Activated CD4-positive, alpha-beta T cell treated with anti-CD3 and anti-CD28 coated beads, Interleukin-2, amount 50 U/mL, for 24 hours (primary cell): ENCODE results near the gene CNTLN.
"Not testable (repeated sequence)": the region's sequence is repeated elsewhere in the genome, so short reads cannot be mapped to it uniquely, and the experiment has no call there.

Experiments
- DNase-seq, 2 donors: peaks; one replicate each; pipeline ENCODE4 v3.0.0-alpha.2; 2020; ENCODE audit warnings: low read depth in 1 of 2, low spot score in 1 of 2

Gene CNTLN

GRCh38 chr9:17171309-17172094 lies 36.7 kb downstream of the CNTLN start:
- DNase-seq: no peak

DNA sequence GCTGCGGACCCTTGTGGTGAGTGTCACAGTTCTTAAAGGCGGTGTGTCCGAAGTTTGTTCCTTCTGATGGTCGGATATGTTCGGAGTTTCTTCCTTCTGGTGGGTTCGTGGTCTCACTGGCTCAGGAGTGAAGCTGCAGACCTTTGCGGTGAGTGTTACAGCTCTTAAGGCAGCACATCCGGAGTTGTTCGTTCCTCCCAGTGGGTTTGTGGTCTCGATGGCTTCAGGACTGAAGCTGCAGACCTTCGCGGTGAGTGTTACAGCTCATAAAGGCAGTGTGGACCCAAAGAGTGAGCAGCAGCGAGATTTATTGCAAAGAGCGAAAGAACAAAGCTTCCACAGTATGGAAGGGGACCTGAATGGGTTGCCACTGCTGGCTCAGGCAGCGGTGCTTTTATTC lies 42.7 kb downstream of the CNTLN start:
- not testable (repeated sequence) for DNase-seq

- DNase-seq: no peak
Observed at GRCh38 chr9:17185481-17186029, 50.7 kb downstream of the CNTLN start.

GRCh38 chr9:17191082-17191481 lies 56.2 kb downstream of the CNTLN start:
- no peak for DNase-seq

DNA sequence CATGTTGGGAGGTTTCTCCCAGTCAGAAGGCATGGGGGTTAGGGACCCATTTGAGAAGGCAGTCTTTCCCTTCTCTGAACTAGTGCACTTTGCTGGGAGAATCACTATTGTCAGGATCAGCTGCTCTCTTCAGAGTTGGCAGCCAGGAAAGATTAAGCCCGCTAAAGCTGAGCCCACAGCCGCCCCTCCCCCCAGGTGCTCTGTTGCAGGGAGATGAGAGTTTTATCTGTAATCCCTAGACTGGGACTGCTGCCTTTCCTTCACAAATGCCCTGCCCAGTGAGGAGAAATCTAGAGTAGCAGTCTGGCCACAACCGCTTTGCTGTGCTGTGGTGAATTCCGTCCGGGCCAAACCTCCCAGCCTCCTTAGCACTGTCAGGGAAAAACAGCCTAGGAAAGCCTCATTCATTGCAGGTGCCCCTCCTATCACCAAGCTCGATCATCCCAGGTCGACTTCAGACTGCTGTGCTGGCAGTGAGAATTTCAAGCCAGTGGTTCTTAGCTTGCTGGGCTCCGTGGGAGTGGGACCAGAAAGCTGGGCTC lies 69.8 kb downstream of the CNTLN start:
- no peak for DNase-seq

DNA sequence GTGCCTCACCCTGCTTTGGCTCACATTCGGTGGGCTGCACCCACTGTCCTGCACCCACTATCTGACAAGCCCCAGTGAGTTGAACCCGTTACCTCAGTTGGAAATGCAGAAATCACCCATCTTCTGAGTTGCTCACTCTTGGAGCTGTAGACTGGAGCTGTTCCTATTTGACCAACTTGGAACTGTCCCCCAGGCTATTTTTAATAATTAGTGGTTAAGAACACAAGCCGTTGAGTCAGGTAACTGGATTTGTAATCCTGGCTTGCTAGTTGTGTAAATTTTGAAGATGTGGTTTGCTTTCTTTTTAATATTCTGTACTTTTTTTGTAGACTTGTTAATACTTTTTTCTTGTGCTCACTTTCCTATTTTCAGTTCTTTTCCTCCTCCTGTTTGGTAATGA lies 81.2 kb downstream of the CNTLN start:
- no peak for DNase-seq

DNA sequence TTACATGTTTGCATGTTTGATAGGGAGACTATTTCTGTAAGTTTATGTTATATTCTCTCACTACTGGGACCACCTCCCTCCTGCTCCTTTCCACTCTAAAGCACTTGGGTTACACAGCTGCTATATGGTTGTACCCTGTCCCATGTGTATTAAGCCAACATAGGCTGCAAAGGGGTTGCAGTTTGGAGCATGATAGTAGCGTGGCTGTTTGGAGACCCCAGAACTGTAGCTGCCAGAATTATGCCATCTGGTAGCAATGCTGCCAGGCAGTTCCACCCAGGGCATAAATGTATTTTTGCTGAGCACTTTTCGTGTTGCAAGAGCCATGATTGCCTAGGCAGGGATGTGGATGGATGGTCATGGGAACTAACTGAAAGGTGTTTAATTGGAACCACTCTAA lies 81.8 kb downstream of the CNTLN start:
- no peak for DNase-seq

DNA sequence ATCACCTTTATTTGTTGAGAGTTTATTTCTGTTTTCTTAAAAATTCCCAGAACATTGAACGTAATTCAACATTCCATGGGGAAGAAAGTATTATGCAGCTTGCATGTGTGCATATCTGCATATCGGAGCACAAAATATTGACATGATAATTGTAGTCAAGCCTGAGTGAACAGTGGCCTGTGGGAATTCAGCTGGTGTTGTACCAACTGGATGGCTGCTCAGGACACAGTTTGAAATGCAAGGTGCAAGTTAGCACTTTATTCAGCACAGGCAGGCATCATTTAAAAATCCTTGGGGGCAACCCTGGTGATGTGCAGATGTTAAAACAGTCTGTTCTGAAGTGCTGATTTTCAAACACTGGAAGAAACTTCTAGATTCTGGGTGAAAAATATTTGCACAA lies 82.4 kb downstream of the CNTLN start:
- DNase-seq: no peak

DNA sequence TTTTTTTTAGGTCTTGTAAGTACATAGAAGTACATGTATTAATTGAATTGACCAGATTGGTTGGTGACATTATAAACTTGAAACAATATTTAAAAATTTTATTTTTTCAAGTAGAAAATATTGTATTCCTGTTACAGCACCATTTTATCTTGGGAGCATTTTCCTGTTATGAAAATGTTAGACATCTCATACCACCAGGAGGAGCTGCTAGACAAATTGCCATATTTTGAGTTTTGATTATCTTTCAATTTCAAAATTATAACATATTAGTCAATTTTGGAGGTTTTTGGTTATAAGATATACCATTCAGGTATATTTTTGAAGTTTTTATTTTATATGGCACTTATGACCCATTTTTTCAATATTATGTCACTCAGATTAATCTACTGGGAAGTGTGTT lies 84.4 kb downstream of the CNTLN start:
- DNase-seq: no peak

DNA sequence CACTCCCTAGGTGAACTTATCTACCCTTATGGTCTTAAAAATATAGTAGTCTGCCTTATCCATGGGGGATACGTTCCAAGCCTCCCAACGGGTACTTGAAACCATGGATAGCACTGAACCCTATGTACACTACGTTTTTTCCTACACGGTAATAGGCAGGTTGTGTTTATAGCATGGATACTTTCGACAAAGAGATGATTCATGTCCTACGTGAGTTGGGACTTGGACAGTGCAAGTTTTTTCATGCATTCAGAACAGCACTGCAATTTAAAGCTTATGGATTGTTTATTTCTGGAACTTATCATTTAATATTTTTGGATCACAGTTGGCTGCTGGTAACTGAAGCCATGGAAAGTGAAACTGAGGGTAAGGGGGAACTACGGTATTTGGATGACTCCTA lies 88.1 kb downstream of the CNTLN start:
- no peak for DNase-seq

- no peak for DNase-seq
Observed at GRCh38 chr9:17225407-17225806, 90.6 kb downstream of the CNTLN start.

DNA sequence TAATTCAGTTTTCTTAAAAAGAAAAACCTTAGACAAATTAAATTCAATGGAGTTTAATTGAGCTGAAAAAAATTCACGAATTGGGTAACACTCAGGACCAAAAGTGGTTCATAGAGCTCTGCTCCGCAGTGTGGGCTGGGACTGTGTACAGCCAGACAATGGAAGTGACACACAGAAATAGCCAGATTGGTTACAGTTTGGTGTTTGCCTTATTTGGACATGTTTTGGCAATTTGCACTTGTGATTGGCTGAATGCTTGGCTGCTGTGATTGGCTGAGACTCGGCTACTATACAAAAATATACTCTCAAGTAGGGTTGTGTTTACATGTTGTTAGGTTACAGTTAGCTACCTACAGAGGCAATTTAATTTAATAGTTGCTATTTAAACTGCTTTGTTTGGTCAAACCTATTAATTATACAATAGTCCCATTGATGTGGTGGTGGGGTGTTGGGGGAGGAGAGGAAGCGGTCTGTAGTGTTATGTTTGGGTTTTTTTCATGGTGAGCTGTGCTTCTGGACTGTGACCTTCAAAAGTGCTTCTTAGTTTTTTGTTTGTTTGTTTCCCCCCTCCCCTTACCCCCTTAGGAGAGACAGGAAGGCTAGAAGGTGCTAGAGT lies 95.2 kb downstream of the CNTLN start:
- no peak for DNase-seq

DNA sequence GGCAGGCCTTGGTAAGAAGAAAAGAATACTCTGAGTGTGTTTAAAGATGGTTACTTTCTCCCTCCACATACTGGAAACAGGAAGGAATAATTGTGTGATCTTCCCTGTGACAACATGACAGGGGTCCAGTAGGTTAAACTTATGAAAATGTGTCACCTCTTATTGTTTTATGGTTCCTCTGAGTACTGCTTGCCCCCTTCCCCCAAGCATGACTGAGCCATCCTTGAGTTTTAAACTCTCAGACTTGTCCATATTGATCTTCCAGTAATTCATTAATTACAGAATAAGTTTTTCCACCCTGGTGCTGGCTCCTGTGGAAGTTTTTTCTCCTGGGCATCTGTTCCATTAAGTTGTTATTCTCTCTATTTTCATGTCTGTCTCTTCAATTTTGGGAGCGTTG lies 95.8 kb downstream of the CNTLN start:
- no peak for DNase-seq

GRCh38 chr9:17236147-17236546 lies 101.3 kb downstream of the CNTLN start:
- no peak for DNase-seq

DNA sequence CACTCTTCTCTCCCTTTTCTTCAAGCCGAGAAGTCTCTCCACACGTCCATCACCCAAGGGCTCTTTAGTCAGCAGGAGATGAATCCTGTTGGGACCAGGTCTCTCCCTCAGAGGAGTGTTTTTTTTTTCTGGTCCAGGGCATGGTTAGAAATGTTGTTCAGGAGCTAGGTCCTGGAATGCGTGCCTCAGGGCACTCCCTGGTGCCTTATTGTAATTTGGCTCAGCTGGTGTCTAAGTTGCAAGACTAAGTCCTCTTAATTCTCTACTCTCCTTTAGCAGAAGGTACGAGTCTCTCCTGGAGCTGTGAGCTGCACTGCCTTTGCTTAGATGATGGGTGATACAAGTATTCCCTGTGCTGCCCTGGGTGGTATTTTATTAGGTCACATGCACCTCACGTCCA lies 111.9 kb downstream of the CNTLN start:
- DNase-seq: no peak

DNA sequence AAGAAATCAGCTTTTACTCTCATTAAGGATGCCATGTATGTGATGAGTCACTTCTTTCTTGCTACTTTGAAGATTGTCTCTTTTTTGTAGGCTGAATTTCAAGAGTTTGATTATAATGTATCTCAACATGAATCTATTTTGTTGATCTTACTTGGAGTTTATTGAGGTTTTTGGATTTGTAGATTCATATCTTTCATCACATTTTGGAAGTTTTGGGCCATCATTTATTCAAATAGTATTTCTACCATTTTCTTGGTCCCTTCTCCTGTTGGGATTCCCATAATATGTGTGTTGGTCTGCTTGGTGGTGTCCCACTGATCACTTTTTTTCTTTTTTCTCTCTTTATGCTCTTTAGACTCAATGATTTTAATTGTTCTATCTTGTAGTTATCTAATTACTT lies 116.3 kb downstream of the CNTLN start:
- no peak for DNase-seq

GRCh38 chr9:17268531-17269188 lies 133.8 kb downstream of the CNTLN start:
- not testable (repeated sequence) for DNase-seq

DNA sequence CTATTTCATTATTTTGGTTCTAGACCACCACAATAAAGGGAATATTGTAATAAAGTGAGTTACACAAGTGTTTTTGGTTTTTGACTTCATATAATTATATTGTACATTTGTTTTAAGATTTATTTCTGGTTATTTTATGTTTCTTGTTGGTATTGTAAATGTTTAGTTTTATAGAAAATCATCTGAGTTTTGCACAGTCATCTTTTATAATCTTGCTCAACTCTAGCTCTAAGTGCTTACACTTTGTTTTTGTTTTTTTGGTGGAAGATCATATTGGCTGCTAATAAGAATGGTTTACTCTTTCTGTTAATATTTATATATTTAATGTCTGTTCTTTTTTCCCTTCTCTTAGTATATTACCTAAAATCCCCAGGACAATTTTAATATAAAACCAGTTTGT lies 135.0 kb downstream of the CNTLN start:
- no peak for DNase-seq

GRCh38 chr9:17272536-17272935 lies 137.7 kb downstream of the CNTLN start:
- no peak for DNase-seq

DNA sequence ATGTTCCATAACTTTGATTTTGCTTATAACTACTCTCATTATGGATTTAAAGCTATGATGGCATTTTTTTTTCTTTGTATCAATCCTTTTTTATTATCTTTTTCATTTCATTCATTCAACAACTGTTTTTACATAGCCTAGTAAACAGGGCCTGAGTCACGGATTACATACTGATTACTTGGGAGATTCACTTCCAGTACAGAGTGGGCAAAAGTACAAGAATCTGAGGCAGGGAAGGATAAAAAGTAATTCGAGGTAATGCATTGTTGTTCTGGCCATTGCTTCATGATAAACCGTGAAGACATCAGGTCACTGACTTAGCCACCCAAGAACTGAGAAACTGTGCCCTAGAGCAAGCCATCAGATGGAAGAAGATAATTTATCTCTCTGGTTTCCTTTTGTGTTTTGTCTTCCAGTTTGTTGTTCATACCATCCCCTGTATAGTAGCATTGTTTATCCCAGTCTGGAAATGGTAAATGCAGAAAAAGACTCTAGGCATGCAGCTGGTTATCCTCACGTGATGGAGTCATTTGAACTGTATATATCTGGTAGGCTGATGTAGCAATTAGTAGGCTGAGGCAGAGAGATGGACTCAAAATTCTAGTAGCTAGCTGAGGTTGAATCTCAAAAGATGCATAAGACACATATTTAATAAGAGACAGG lies 145.6 kb downstream of the CNTLN start:
- DNase-seq: no peak

DNA sequence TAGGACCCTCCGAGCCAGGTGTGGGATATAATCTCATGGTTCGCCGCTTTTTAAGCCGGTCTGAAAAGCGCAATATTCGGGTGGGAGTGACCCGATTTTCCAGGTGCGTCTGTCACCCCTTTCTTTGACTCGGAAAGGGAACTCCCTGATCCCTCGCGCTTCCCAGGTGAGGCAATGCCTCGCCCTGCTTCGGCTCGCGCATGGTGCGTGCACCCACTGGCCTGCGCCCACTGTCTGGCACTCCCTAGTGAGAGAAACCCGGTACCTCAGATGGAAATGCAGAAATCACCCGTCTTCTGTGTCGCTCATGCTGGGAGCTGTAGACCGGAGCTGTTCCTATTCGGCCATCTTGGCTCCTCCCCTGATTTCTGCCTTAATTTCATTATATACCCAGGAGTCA lies 155.8 kb downstream of the CNTLN start:
- not testable (repeated sequence) for DNase-seq
